Measurements from ENCODE around the gene LRRC47.

Gene LRRC47

DNA sequence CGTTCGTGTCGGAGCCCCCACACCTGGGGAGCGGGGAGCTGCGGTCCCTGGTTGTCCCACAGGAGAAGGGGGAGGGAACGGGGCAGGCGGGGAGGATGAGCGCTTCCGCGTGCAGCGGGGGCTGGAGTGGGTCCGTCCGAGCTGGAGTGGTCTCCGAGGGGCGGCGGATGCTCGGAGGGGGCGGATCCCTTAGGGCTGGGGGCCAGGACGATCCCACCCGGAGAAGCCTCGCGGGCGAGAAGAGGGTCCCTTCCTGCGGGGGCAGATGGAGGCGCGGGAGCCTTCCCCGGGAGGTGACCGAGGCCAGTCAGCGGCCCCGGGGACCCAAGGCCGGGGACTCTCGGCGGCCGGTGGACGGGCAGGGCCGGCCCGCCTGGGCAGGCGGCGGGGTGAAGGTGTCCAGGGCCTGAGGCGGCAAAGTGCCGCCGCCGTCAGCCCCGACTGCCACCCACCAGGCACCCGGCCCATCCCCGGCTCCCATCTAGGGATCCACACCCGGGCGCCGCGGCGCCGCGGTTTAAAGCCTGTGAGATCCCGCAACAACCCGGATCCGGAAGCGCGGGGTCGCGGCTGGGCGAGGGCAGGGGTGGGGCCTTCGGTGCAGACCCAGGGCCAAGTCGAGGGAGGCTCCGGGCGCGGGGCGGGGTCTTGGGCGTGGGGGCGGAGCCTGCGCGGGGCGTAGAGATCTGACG, 49.3 kb downstream of the LRRC47 start:
- peak; percentile 50 for DNase-seq (ENCODE audit: low read depth)

DNA sequence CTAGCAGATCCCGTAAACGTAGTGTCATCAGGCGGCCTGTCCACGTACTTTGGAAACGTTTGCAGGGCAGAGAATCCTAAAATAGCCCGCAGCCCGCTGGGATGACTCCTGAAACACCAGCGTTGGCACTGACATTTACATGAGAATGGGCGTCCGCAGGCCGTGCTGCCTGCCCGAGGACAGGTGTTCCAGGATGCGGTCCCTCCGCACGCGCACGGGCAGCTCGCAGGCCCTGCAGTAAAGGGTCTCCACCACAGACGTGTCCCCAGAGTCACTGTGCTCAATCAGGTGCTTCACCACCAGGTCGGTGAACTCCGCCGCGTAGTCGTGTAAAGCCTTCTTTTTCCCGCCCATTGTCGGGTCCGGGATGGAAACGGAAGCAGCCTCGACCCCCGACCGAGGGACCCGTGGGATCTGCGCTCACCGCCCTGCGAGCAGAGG, 49.9 kb downstream of the LRRC47 start:
- DNase-seq (ENCODE audit: low read depth), result no peak

DNA sequence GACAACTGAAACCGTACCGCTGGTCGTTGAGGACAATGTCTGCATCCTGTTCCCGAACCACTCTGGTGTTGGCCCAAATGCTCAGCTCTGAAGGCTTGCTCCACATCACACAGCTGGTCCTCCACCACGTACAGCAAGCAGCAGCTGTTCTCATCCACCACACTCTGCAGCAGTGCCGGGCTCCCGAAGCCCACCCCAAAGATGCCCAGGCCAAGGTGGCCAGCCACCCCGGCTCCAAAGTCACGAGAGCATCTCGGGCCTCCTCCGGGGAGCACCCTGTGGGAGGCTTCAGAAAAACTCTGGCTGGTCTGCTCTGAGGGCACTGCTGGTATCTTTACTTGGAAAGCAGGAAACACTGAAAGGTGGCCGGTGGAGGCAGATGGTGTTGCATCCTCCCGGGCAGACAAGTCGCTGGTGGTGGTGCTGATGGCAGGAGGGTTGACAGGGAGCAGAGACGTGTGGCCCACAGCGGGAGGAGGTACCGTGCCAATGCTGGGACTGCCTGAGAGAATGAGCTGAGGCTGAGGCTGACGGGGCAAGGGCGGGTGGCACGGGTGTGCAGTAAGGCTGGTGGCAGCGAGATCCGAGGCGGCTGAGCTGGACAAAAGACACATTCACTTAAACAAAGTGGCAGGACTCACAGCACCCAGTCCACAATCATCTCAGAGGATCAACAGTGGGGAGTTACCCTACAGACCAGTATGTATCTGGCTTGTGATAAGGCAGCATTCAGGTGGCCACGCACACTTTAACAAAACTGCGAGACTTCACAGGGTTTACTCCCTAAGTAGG, 50.5 kb downstream of the LRRC47 start:
- DNase-seq (ENCODE audit: low read depth), result no peak

DNA sequence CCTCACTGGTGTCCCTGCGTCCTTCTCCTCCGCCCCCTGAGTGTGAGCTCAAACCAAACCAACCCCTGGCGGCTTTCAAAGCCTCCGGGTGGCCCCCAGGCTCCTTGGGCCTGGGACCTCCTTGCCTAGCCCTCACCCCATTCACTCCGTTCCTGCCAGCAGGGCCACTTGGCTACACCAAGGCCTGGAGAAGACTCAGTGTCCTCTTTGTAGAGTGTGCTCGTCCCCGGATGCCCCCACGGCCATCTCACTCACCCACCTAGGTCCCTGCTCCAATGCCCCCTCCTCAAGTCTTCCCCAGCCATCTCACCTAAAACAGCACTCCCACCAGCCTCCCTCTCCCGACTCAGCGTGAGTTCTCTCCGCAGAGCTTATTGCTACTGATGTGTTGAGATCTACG, 51.2 kb downstream of the LRRC47 start:
- DNase-seq (ENCODE audit: low read depth), result no peak

DNA sequence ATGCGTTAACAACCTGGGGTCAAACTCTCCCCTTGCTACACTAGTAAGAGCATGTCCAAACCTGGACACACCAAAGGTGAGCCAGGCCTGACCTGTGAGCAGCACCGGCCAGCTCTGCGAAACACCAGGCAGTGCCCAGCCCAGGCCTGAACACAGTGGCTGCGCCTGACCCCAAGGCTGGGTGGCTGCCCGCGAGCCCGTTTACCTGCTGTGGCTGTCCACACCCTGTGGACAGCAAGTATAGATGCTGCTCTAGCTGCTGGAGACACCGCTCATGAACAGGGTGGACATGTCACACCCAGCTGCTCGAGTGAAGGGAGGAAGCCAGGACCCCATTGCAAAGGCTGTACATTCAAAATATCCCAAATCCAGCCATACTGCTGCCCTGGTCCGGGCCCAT, 51.7 kb downstream of the LRRC47 start:
- no peak for DNase-seq (ENCODE audit: low read depth)

DNA sequence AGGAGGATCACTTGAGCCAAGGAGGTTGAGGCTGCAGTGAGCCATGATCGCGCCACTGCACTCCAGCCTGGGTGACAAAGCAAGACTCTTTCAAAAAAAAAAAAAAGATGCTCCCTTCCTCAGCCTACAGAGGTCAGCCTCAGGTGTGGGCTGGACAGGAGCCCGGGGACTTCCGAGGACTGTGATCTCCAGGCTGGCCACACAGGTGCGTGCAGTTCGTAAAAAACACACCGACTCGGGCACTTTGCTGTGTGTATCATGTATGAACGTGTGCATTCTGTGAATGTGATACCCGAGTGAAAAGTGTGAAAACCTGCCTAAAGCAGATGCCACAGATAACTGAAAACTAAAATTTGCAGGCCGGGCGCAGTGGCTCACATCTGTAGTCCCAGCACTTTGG, 52.5 kb downstream of the LRRC47 start:
- DNase-seq (ENCODE audit: low read depth), result no peak

DNA sequence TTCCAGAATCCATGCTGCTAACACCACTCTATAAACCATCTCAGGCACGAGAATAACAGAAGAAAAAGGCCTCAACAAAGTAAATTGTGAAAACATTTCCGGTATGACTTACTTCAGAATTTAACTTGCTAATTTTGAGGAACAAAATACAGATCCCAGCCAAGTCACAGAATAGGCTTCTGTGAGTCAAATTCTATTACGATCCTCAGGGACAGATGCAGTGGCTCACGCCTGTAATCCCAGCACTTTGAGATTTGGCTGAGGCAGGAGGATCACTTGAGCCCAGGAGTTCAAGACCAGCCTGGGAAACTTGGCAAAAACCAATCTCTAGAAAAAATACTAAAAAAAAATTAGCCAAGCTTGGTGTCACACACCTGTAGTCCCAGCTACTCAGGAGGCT, 52.9 kb downstream of the LRRC47 start:
- DNase-seq (ENCODE audit: low read depth), result no peak

DNA sequence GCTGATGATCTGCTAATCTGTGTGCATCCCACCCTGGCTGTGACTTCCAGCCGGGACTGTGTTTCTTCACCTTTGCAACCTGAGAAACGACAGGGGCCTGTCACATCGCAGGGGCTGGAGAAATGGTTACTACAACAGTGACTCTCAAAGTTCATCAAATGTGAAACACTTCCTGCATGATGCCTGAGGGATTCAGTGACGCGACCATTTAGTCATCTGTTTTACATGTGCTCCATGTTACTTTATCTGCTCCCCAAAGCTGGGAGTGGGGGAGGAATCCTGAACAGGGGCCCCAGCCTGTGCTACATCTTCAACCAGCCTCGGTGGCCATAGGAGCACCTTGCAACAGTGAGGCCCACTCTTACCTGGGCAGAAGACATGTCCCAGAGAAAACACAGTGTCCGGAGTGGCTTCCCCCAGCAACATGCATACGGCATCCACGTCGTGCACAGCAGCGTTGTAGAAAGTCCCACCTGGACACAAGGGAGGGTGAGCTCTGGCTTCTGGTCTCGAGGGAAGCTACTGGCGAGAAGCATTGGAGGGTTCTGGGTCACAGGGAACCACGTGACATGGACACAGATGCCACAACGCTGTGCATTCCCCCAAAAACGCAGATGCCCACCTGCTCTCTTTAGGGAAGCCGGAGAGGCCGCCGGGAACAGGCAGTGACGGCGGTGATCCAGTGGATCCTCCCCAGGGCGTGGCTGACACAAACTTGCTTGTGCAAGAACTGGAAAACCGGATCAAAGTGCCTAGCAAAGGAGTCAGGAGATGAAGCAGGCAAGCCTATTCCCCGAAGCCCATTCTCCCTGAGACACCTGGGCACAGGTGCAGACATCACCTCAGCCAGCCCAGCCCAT, 53.6 kb downstream of the LRRC47 start:
- no peak for DNase-seq (ENCODE audit: low read depth)

DNA sequence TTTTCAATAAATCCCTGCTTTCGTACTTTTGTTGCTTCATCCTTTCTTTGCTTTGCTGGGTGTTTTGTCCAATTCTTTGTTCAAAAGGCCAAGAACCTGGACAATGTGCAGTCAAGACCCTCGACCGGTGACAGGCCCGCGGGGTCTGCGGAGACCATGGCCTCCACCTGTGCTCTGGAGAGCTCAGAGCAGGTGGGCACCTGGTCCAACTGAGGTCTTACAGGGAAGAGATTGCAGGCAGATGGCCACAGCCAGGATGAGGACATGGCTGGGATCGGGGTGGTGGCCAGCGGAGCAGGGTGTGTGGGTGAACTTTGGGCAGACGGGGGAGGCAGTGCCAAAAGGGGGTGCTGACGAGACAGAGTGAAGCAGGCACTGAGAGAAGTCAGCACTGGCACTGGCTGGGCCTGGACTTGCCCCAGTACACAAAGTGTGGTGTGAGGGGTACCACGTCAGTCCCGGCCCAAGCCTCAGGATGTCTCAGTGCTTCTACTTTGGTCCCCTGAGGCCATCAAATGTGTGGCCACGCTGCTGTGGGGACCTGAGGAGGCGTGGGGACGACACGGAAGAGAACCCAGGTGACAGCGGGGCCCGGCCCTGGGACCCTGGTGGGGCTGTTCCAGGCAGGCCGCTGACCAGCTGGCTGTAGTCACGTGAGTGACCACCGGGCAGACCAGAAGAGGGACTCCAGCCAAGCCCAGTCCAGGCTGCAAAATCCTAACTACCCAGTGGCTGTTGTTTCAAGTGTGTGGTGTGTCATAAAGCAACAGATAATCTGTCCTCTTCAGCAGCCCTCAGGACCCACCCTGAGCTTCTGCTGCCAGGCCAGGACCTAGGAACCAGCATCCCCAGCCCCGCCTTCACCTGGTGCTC, 54.5 kb downstream of the LRRC47 start:
- no peak for DNase-seq (ENCODE audit: low read depth)

DNA sequence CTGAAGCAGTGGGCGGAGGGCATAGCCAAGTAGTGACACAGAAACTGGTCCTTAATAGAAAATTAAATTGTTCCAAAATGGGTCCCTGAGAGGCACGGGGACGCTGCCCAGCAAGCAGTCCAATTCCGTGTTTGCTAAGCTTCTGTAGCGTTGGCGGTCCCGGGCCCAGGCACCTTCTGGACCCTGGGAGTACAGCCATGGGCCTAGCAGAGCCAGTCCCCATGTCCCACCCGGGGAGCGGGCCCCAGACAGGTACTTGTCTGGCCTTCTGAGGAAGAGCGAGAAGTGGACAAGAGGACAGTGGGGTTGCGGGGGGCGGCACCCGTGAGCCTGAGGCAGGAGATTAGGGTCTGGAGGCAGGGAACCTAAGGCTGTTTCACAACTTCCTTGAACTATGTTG, 55.5 kb downstream of the LRRC47 start:
- DNase-seq (ENCODE audit: low read depth), result no peak

DNA sequence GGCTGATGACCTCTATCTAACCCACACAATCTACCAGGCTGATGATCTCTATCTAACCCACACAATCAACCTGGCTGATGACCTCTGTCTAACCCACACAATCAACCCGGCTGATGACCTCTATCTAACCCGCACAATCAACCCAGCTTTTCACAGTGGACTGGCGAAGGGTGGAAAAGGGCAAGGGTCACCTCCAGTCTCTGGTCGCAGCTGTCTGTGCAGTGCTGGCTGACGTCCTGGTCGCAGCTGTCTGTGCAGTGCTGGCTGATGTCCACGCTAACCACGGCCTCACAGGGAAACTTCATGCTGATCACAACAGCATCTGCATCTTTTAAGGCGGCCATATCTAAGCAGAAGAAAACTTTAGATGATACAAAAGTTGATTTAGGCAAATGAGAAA, 56.3 kb downstream of the LRRC47 start:
- no peak for DNase-seq (ENCODE audit: low read depth)

DNA sequence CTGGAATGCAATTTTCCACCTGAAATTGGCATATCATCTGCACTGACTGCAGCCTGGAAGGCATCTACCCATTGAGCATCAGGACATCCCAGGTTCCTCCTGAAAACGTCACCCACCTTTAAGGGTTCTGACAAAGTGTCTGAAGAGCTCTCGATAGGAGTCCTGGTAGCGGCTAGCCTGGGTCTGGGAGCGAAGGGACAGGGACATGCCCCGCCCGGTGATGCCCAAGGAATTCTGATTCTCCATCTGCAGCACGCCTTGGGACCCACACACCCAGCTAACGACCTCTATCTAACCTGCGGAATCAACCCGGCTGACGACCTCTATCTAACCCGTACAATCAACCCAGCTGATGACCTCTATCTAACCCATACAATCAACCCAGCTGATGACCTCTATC, 57.4 kb downstream of the LRRC47 start:
- no peak for DNase-seq (ENCODE audit: low read depth)

DNA sequence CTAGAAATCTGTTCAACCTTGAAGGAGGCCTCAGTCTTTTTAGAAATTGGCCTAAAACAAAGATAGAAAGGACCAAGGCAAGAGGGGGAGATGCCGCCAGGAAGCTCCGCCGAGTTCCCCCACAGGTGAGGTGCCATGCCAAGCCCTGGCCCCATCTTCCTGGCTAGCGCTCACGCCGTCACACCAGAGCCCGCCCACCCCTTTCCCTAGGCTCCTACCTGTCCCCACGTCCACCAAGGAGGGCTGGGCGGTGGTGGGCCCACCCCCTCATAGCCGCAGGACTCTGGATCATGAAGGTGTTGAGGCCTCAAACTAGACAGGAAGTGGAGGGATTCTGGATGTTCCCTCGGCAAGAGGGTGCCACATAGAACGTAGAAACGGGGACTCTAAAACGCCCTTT, 59.6 kb downstream of the LRRC47 start:
- DNase-seq (ENCODE audit: low read depth), result no peak

DNA sequence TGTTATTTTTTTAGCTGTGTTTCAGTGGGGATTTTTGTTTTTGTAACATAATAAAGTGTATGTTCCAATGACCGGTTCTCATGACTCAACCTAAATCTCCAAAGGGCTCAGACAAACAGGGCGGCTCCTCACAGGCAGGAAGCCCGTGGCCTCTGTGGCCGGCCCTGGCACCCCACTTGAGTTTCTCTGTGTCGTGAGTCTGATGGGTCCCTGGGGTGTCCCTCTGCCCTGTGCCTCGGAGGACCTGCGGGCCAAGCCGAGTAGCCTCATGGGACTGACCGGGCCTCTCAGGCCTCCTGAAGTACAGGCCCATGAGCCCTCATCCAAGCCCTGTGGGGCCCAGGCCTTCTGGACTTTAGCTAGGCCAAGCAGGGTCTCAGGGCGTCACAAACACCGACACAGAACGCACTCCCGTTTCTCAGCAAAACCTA, 60.2 kb downstream of the LRRC47 start:
- DNase-seq (ENCODE audit: low read depth), result peak; percentile 45

DNA sequence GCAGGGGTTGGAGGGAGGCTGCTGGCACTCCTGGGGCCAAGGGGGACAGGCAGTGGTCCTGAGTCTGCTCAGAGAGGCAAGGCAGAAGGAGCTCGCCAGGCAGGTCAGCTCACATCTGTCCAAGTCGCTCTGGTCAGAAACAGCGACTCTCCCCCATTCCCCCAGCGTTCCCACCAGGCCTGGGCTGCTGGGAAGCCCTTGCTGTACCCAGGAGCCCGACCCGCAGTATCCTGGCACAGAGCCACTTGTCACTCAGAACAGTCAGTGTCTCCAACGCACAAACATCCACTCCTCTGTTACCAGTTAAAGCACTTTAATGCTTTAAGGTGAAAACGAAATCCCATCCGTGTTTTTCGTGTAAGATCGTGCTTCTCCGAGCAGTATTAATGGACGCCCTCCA, 60.6 kb downstream of the LRRC47 start:
- no peak for DNase-seq (ENCODE audit: low read depth)

DNA sequence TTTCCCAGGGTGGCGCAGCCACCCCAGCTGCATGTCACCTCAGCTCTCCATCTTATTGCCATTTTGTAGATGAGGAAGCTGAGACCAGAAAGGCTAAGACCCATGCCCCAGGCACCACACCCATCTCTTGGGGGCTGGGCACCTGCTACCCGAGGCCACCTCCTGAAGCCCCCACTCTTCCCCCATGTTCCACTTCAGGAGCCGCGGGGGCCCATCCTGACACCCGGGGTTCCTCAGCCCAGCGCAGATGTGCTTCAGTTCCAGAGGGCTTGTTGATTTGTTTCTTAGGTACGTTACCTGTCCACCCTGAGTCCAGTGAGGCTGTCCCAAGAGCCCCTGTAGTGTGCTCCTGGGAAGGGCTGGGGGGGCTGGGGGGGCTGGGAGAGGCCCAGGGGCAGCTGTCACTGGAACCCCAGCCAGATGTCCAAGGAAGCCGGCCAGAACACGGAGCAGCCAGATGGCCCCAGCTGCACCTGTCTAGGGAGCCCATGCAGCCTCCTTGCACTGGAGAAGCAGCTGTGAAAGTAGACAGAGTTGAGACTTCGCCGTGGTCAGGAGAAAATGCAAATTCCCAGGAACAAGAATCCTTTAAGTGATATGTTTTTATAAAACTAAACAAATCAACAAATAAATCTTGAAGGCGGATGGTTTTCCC, 61.1 kb downstream of the LRRC47 start:
- DNase-seq (ENCODE audit: low read depth), result no peak

DNA sequence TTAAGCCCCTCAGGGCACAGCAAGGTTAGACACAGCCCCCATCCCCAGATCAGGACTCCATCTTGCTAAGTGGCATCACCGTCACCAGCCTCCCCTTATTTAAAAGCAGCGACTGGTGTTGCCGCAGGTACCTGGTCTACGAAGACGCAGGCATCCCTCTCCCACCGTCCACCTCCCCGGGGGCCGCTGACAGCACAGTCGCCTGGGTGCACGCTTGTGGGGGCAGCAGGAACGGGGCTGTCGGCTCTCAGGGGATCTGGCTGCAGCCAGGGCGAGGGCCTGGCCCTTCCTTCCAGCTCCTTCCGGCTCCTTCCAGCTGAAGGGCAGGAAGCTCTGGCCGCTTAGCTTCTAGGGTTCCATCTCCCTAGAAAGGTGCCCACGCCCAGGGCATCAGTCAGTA, 61.7 kb downstream of the LRRC47 start:
- DNase-seq (ENCODE audit: low read depth), result no peak

DNA sequence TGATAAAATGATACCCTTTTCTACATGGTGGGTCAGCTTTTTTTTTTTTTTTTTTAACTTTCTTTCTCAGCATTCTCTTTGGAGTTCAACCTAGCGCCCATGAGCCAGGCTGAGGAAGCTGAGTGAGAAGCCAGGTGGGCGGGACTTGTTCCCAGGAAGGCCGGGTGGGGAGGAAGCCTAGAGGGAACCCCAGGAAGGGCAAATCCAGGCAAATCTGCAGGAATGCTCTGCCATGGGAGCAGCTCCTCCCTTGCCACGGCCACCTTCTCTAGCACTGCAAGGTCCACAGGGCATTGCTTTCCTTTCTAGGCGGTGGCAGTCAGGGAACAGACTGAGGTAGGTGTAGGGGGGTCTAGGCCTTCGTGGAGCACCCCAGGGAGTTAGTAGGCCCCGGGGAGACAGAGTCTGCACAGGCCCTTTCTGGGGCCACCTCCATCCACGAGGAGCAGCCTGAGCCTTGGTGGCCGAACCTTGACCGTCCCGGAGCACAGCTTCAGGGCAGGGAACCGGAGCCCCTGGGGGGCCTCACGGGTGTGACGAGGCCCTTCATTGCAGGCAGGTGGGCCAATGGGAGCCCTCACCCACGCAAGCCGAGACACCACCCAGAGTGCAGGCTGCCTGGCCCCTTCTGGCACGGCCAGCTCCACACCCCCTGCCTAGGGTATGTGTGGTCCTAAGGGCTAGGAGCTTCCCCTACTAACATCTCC, 62.3 kb downstream of the LRRC47 start:
- DNase-seq (ENCODE audit: low read depth), result no peak

DNA sequence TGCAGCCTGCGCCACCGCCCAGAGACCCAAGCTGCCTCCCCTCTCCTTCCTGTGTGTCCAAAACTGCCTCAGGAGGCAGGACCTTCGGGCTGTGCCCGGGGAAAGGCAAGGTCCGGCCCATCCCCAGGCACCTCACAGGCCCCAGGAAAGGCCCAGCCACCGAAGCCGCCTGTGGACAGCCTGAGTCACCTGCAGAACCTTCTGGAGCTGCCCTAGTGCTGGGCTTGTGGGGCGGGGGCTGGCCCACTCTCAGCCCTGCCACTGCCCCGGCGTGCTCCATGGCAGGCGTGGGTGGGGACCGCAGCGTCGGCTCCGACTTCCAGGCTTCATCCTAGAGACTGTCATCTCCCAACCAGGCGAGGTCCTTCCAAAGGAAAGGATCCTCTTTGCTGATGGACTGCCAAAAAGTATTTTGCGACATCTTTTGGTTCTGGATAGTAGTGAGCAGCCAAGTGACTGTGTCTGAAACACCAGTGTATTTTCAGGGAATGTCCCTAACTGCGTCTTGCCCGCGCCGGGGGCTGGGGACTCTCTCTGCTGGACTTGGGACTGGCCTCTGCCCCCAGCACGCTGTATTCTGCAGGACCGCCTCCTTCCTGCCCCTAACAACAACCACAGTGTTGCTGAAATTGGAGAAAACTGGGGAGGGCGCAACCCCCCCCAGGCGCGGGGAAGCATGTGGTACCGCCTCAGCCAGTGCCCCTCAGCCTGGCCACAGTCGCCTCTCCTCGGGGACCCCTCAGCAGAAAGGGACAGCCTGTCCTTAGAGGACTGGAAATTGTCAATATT, 63.0 kb downstream of the LRRC47 start:
- no peak for DNase-seq (ENCODE audit: low read depth)
